Measurements from ENCODE around the gene NUDT22.

DNA sequence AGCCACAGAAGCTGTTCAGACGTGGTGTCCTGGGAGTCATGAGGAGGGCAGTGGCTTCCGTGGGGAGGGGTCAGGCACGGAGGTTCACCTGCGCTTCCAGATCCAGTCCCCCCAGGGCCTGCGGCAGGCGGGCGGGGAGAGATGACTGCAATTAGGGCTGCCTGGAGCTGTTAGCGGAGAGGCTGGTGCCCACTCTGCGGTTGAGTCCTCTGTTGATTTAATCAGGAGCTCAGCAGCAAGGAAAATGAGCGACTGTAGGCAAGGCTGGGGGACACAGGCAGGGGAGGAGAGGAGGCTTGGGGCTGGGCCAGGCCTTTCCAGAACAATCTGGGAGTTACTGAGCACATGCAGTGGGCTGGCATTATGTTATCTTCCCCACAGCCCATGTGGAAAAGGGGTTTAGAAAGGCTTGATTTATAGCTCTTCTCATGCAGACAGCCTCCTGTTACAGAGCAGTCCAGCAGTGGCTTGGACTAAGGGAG is 38.3 kb downstream of the NUDT22 start:
- no peak for TF ChIP-seq EZH2 (IDR thresholded peaks at IDR 0.05; ENCODE audit: low read length)
- TF ChIP-seq, protein P1, sequence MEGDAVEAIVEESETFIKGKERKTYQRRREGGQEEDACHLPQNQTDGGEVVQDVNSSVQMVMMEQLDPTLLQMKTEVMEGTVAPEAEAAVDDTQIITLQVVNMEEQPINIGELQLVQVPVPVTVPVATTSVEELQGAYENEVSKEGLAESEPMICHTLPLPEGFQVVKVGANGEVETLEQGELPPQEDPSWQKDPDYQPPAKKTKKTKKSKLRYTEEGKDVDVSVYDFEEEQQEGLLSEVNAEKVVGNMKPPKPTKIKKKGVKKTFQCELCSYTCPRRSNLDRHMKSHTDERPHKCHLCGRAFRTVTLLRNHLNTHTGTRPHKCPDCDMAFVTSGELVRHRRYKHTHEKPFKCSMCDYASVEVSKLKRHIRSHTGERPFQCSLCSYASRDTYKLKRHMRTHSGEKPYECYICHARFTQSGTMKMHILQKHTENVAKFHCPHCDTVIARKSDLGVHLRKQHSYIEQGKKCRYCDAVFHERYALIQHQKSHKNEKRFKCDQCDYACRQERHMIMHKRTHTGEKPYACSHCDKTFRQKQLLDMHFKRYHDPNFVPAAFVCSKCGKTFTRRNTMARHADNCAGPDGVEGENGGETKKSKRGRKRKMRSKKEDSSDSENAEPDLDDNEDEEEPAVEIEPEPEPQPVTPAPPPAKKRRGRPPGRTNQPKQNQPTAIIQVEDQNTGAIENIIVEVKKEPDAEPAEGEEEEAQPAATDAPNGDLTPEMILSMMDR (optimal IDR thresholded peaks at IDR 0.05 in 1 of 3, IDR thresholded peaks at IDR 0.05 in 1 of 3, conservative IDR thresholded peaks at IDR 0.05 in 1 of 3; ENCODE audit: extremely low read depth in 1 of 3, insufficient read depth in 2 of 3, low read length in 3 of 3): no peak
